Retinal pigment epithelial cell (primary cell): ENCODE data around the gene RASAL2.
A peak's percentile ranks its signal among the peaks of the same experiment; 100 is the strongest.

ENCODE experiments used
- DNase-seq: peaks from one replicate; pipeline ENCODE4 v3.0.0-alpha.2; 2010; ENCODE audit warnings: low read depth
- H3K4me3 ChIP-seq: 2 replicates; pipeline ENCODE4 v1.5.1; 2011; ENCODE audit warnings: mild to moderate bottlenecking, low read length, control low read depth, moderate library complexity
- TF ChIP-seq, protein P1 (sequence below): conservative IDR thresholded peaks from 2 replicates; pipeline ENCODE4 v1.5.1; 2011; ENCODE audit warnings: low read depth, low read length, control low read depth, inconsistent platforms

RASAL2 gene

GRCh38 chr1:178143730-178144690, 50.1 kb downstream of the RASAL2 start:
- no peak for DNase-seq
- TF ChIP-seq, protein P1, sequence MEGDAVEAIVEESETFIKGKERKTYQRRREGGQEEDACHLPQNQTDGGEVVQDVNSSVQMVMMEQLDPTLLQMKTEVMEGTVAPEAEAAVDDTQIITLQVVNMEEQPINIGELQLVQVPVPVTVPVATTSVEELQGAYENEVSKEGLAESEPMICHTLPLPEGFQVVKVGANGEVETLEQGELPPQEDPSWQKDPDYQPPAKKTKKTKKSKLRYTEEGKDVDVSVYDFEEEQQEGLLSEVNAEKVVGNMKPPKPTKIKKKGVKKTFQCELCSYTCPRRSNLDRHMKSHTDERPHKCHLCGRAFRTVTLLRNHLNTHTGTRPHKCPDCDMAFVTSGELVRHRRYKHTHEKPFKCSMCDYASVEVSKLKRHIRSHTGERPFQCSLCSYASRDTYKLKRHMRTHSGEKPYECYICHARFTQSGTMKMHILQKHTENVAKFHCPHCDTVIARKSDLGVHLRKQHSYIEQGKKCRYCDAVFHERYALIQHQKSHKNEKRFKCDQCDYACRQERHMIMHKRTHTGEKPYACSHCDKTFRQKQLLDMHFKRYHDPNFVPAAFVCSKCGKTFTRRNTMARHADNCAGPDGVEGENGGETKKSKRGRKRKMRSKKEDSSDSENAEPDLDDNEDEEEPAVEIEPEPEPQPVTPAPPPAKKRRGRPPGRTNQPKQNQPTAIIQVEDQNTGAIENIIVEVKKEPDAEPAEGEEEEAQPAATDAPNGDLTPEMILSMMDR, result no peak
- no peak overlapping the region for H3K4me3 ChIP-seq

DNA sequence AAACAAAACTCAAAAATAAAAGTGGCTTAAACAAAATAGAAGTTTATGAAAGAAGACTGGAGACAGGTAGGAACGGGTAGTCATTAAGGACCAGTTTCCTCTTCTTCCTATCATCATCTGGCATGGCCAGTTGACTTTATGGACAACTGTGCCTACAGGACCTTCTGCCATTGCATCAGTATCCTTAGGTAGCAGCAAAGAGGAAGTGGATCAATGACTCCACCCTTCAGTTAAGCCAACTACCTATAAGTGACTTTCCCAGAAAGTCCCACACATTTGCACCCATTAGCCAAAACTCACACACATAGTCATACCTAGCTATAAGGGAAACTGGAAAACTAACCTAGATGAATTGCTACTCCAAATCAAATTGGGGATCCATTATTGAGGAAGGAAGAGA, 51.7 kb downstream of the RASAL2 start:
- TF ChIP-seq, protein P1, result no peak

DNA sequence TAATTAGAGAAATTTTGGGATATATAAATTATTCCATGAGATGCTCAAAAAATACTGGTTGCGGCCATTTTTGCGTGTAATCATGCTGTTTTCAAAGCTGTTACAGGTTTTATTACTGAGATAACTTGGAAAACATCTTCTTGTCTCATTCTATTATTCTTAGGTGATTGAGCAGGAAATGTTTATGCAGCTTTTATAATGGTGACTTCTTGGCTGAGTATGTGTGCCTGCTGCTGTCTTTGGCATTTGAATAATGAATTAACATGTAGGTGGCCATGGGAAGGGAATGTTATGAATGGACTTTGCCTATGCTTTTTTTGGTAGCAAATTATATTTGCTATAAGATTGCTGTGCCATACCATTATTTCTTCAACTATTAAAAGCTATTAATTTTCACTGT, 52.5 kb downstream of the RASAL2 start:
- DNase-seq, result no peak
- no peak overlapping the region for H3K4me3 ChIP-seq
- TF ChIP-seq, protein P1, result no peak

More for the DNA sequence above, 51.7 kb downstream of the RASAL2 start:
- DNase-seq, result no peak
- H3K4me3 ChIP-seq, result no peak overlapping the region

DNA sequence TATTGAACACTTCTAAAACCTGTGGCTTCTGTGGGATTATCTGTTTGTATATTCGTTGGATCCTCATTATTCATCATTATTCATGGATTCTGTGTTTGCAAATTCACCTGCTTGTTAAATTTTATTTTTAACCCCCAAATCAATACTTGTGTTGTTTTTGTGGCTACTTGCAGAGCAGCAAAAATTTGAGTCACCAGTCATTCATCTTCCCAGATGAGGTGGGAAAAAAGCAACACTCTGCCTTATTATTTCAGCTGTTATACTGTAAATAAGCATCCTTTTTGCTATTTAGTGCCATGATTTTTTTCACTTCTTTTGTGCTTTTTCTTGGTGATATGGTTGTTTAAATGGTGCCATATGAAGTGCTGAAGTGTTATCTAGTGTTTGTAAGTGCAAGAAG, 56.7 kb downstream of the RASAL2 start:
- no peak for DNase-seq
- TF ChIP-seq, protein P1, result no peak
- H3K4me3 ChIP-seq, result no peak overlapping the region

- H3K4me3 ChIP-seq, result no peak overlapping the region
- DNase-seq, result no peak
- TF ChIP-seq, protein P1, result no peak
Measured at GRCh38 chr1:178151831-178152230, 57.9 kb downstream of the RASAL2 start.

DNA sequence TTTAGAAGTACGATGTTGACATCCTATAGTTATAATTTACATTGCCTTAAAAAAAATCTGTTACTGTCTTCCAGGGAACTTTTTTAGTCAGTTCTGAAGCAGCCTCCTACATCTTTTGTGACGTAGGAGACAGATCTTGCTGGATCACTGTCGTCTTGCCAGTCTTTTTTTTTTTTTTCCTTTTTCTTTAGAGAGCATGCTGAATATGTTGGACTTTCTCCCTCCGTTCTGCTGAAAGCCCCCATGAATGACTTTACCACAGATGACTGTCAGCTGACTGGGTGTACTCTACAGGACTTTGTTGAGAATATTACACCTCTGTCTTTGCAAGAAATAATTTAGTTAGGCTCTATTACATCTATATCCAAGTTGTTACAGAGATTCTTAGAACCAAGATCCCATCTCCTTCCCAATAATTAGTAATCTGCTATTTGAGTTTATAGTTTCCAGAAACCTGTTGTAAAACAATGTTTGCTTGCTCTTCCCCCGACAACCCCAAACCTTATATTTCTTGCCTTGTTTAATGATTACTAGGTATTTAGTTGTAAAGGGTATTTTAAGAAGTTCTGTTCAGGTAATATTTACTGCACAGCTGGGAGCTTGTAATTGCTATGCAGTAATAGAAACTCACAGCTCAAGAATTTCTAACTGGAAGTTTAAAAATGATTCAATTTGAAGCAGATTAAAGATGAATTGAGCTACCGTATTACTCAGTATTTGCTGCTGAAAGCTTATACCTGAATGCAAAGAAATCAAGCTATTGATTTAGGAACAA, 61.8 kb downstream of the RASAL2 start:
- no peak for DNase-seq
- TF ChIP-seq, protein P1, result no peak
- H3K4me3 ChIP-seq, result peak overlapping the region; percentile 6
